Muscle layer of duodenum (tissue), 2 donors: ENCODE measurements around the gene TIGD7.

Experiments
- H3K27ac ChIP-seq: one replicate; pipeline ENCODE4 v1.7.0; 2013; ENCODE audit warnings: mild to moderate bottlenecking, low read length
- H3K27me3 ChIP-seq: one replicate; pipeline ENCODE4 v1.7.0; 2013; ENCODE audit warnings: low read depth, mild to moderate bottlenecking, control low read depth, low read length
- H3K36me3 ChIP-seq, 2 donors: one replicate each; pipeline ENCODE4 v1.7.0; 2013; ENCODE audit warnings: low read length in 2 of 2, control low read depth in 1 of 2, mild to moderate bottlenecking in 1 of 2; ENCODE audit not compliant: insufficient read depth in 2 of 2, control insufficient read depth in 1 of 2
- H3K4me1 ChIP-seq, 2 donors: one replicate each; pipeline ENCODE4 v1.7.0; 2013; ENCODE audit warnings: low read length in 2 of 2, mild to moderate bottlenecking in 2 of 2, control low read depth in 1 of 2, moderate library complexity in 1 of 2; ENCODE audit not compliant: insufficient read depth in 2 of 2, control insufficient read depth in 1 of 2
- H3K4me3 ChIP-seq, 2 donors: one replicate each; pipeline ENCODE4 v1.7.0; 2013; ENCODE audit warnings: low read length in 2 of 2, low read depth in 1 of 2, mild to moderate bottlenecking in 1 of 2
- H3K9me3 ChIP-seq, 2 donors: one replicate each; pipeline ENCODE4 v1.7.0; 2013; ENCODE audit warnings: low read length in 2 of 2, control low read depth in 1 of 2, mild to moderate bottlenecking in 1 of 2; ENCODE audit not compliant: control insufficient read depth in 1 of 2
- donor health status: healthy.

The TIGD7 gene, protein sequence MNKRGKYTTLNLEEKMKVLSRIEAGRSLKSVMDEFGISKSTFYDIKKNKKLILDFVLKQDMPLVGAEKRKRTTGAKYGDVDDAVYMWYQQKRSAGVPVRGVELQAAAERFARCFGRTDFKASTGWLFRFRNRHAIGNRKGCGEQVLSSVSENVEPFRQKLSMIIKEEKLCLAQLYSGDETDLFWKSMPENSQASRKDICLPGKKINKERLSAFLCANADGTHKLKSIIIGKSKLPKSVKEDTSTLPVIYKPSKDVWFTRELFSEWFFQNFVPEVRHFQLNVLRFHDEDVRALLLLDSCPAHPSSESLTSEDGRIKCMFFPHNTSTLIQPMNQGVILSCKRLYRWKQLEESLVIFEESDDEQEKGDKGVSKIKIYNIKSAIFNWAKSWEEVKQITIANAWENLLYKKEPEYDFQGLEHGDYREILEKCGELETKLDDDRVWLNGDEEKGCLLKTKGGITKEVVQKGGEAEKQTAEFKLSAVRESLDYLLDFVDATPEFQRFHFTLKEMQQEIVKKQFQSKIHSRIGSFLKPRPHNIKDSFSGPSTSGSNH

DNA sequence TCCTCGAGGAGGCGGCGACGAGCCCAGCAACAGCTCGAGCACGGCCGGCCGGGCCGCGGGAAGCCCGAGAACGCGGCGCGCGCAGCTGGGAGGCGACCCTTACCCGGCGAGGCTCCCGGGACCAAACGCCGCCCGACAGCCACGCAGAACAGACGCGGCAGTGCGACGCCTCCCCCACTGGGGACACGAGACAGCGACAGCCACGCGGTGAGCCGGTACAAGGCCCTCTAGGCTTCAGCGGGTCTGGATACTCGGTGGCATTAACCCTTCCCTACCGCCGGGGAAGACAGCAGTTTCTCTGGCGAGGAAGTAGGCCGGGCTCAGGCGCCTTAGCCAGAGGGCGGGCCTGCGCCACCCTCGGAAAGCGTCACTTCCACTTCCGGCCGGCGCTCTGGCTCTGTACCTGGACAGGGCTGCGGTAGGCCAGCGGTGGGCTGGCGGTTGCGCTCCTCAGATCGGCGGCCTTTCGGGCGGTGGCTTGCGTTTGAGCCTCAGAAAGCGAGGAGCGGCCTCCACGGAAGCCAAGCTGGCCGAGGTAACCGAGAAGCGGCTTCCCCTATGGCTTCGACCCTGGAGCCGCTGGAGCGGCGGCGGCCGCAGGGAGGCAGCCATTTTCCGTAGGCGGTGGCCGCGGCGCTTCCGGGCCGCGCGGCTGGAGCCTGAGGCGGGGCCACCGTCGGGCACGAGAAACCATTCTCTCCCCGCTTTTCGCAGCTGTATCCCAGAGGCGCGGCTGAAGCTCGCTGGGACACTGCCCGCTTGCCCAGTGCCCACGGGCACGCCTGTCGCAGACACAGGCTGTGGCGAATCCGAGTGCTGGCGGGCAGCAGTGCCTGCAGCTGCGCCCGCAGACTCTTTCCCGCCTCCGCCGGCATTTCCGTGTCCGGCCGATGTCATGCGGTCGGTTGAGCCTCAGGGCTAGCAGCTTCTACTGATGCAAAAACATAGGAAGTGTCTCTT lies at the start of gene TIGD7, which contains the start of gene ZNF75A:
TSS of gene TIGD7 (minus strand) at position 322 of the 960 bp plus-strand sequence. CDS start 4,816 bp downstream, outside the sequence.
TSS of gene ZNF75A (plus strand) at position 389 of the 960 bp plus-strand sequence. CDS start 2,932 bp downstream, outside the sequence.
- peaks cover 18 to 60% of the 10 kb centered on the region in 2 donors for H3K36me3 ChIP-seq
- H3K4me1 ChIP-seq = peaks cover 0 to 12% of the 10 kb centered on the region in 2 donors
- H3K9me3 ChIP-seq = peaks cover 38 to 51% of the 10 kb centered on the region in 2 donors
- H3K27ac ChIP-seq = peak within 1 kb of the TSS; percentile 60
- H3K4me3 ChIP-seq = peak within 1 kb of the TSS; percentile 82 to 86
- no peaks in the 10 kb centered on the region for H3K27me3 ChIP-seq

DNA sequence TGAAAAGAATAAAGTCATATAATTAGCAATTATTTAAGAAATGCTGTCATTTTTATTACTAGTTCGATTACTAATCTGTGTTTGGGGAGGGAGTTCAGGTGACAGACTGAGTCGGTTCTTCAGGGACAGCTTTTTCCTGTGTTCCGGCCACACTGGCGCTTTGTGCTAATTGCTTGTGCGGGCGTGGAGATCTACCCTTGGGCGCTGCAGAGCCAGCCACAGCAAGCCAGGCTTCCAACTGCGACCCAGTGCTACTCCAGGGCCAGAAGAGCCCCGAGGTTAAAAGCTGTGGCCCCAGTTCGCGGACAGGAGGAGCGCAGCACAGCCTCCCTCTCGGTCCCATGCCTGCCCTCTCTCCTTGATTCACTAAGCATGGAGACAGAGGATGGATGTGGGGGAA lies 43.9 kb upstream of the TIGD7 start:
- H3K4me3 ChIP-seq = no peak overlapping the region
- H3K9me3 ChIP-seq = no peaks in the 10 kb centered on the region
- no peaks in the 10 kb centered on the region for H3K36me3 ChIP-seq
- H3K27ac ChIP-seq = no peak overlapping the region
- no peaks in the 10 kb centered on the region for H3K27me3 ChIP-seq
- H3K4me1 ChIP-seq = no peaks in the 10 kb centered on the region

- H3K9me3 ChIP-seq = no peaks in the 10 kb centered on the region
- no peaks in the 10 kb centered on the region for H3K36me3 ChIP-seq
- H3K27me3 ChIP-seq = no peaks in the 10 kb centered on the region
- H3K27ac ChIP-seq = no peak overlapping the region
- H3K4me1 ChIP-seq = no peaks in the 10 kb centered on the region
- no peak overlapping the region for H3K4me3 ChIP-seq
Observed at GRCh38 chr16:3348547-3349167, 43.4 kb upstream of the TIGD7 start.

DNA sequence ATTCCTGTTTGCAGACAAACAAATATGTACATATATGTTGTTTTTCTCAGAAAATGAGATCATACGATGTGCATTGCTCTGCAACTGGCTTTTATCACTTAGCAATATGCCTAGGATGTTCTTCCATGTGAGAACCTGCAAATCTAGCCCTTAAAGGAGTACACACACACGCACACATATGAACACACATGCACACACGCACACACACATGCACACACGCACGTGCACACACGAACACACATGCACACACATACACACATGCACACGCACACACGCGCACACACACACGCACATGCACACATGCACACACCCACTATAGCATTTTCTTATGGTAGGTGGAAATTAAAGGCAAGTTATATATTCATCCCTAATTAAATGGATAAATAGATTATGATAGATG lies 42.4 kb upstream of the TIGD7 start:
- H3K9me3 ChIP-seq = no peaks in the 10 kb centered on the region
- no peaks in the 10 kb centered on the region for H3K27me3 ChIP-seq
- no peak overlapping the region for H3K27ac ChIP-seq

GRCh38 chr16:3346041-3346440 lies 40.8 kb upstream of the TIGD7 start:
- no peak overlapping the region for H3K27ac ChIP-seq
- H3K9me3 ChIP-seq = peaks cover 0 to 3% of the 10 kb centered on the region in 2 donors
- no peaks in the 10 kb centered on the region for H3K4me1 ChIP-seq
- H3K27me3 ChIP-seq = no peaks in the 10 kb centered on the region
- no peak overlapping the region for H3K4me3 ChIP-seq
- no peaks in the 10 kb centered on the region for H3K36me3 ChIP-seq

More for the DNA sequence above, 42.4 kb upstream of the TIGD7 start:
- H3K4me1 ChIP-seq = no peaks in the 10 kb centered on the region
- no peaks in the 10 kb centered on the region for H3K36me3 ChIP-seq
- H3K4me3 ChIP-seq = no peak overlapping the region

DNA sequence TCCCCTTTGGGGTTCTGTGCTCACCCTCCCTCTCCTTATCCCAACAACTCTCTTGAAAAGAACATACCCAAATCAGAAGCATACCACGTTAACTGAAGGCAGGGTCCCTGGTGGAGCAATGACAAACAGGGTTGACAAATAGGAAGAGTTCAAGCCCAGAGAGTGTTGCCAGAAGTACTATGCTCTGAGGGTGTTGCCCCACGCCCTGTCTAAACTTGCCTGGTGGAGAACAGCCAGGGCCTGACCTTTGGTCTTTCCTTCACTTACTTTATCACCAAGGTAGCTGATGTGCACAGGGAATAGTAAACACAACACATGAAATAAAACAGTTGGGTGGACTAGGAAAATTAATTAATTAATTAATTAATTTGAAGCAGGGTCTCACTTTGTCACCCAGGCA lies 23.4 kb upstream of the TIGD7 start:
- Histone ChIP-seq H3K4me1 (no peaks in the 10 kb centered on the region), H3K36me3 (no peaks in the 10 kb centered on the region), H3K9me3 (peaks cover 0 to 35% of the 10 kb centered on the region in 2 donors), H3K27me3 (no peaks in the 10 kb centered on the region), H3K27ac (no peak overlapping the region), H3K4me3 (no peak overlapping the region)

- Histone ChIP-seq H3K4me1 (no peaks in the 10 kb centered on the region), H3K4me3 (no peak overlapping the region), H3K9me3 (peaks cover 0 to 40% of the 10 kb centered on the region in 2 donors), H3K36me3 (no peaks in the 10 kb centered on the region), H3K27ac (no peak overlapping the region), H3K27me3 (no peaks in the 10 kb centered on the region)
Observed at GRCh38 chr16:3328104-3328503, 22.9 kb upstream of the TIGD7 start.

- H3K4me3 ChIP-seq = no peak overlapping the region
- no peaks in the 10 kb centered on the region for H3K36me3 ChIP-seq
- no peak overlapping the region for H3K27ac ChIP-seq
- H3K9me3 ChIP-seq = peaks cover 0 to 44% of the 10 kb centered on the region in 2 donors
- no peaks in the 10 kb centered on the region for H3K27me3 ChIP-seq
- no peaks in the 10 kb centered on the region for H3K4me1 ChIP-seq
Observed at GRCh38 chr16:3327514-3327913, 22.3 kb upstream of the TIGD7 start.

GRCh38 chr16:3321816-3322215 lies 16.6 kb upstream of the TIGD7 start:
- Histone ChIP-seq H3K36me3 (peaks cover 13 to 19% of the 10 kb centered on the region in 2 donors), H3K9me3 (peaks cover 46 to 83% of the 10 kb centered on the region in 2 donors), H3K27ac (no peak overlapping the region), H3K4me1 (no peaks in the 10 kb centered on the region), H3K27me3 (no peaks in the 10 kb centered on the region), H3K4me3 (peak overlapping the region in 1 of 2 donors; percentile 48)

DNA sequence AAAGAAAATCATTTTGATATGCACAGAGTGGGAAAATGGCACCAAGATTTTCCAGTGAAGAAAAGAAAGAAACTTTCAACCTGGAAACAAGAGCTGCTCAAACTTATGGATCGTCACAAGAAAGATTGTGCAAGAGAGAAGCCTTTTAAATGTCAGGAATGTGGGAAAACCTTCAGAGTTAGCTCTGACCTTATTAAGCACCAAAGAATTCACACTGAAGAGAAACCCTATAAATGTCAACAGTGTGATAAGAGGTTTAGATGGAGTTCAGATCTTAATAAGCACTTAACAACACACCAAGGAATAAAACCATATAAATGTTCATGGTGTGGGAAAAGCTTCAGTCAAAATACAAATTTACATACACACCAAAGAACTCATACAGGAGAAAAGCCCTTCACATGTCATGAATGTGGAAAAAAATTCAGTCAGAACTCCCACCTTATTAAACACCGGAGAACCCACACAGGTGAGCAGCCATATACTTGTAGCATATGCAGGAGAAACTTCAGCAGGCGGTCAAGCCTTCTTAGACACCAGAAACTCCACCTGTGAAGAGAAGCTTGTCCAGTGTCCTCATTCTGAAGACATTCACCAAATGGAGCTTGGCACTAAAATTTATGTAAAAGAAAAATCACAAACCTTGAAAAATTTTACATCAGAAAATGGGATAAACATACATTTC lies 12.2 kb upstream of the TIGD7 start:
- H3K9me3 ChIP-seq = peaks cover 75 to 94% of the 10 kb centered on the region in 2 donors

More for the DNA sequence above, 12.2 kb upstream of the TIGD7 start:
- H3K4me3 ChIP-seq = peak overlapping the region; percentile 42 to 86
- no peaks in the 10 kb centered on the region for H3K27me3 ChIP-seq
- no peaks in the 10 kb centered on the region for H3K4me1 ChIP-seq
- H3K36me3 ChIP-seq = peaks cover 35 to 62% of the 10 kb centered on the region in 2 donors
- H3K27ac ChIP-seq = no peak overlapping the region
